GM13976 (cell line): ENCODE data around the gene COP1.

Source experiments
- DNase-seq: peaks from one replicate; pipeline ENCODE4 v3.0.0; 2012; ENCODE audit warnings: low spot score
- CTCF ChIP-seq: IDR thresholded peaks from 2 replicates; pipeline ENCODE4 v1.5.1; 2012; ENCODE audit warnings: borderline replicate concordance, mild to moderate bottlenecking; ENCODE audit not compliant: insufficient read depth; ENCODE audit errors: extremely low read depth, missing control alignments, control extremely low read depth
- in situ Hi-C: fragments of 300-500 bp; cut with MboI; formaldehyde crosslinking; loops from one replicate; pipeline ENCODE4 v1.12.0; 2022; ENCODE audit warnings: low sequenced_read_pairs, mixed read lengths, inconsistent platforms; ENCODE audit not compliant: unreplicated experiment

The COP1 gene

GRCh38 chr1:175918364-175918801 lies 288.7 kb downstream of the COP1 start:
- in situ Hi-C loops, result no loop called here
- no peak for TF ChIP-seq CTCF
- no peak for DNase-seq

- TF ChIP-seq CTCF, result no peak
- in situ Hi-C loops, result no loop called here
- no peak for DNase-seq
These were observed 293.0 kb downstream of the COP1 start for GRCh38 chr1:175914115-175914514.

GRCh38 chr1:175911138-175911537 lies 295.9 kb downstream of the COP1 start:
- no peak for TF ChIP-seq CTCF

GRCh38 chr1:175906370-175906769 lies 300.7 kb downstream of the COP1 start:
- no peak for TF ChIP-seq CTCF
- DNase-seq, result no peak
- in situ Hi-C loops, result no loop called here

More at GRCh38 chr1:175911138-175911537, 295.9 kb downstream of the COP1 start:
- in situ Hi-C loops, result no loop called here
- no peak for DNase-seq

- in situ Hi-C loops, result no loop called here
- no peak for DNase-seq
- no peak for TF ChIP-seq CTCF
These were observed 302.3 kb downstream of the COP1 start for GRCh38 chr1:175904808-175905207.

GRCh38 chr1:175902281-175902680 lies 304.8 kb downstream of the COP1 start:
- TF ChIP-seq CTCF, result no peak
- DNase-seq, result no peak
- in situ Hi-C loops, result no loop called here
